NCI-H526 treated with DMSO at 0.1 percent for 48 hours (cell line): ENCODE data around the gene ZNF445.
"Not testable (repeated sequence)": the region's sequence is repeated elsewhere in the genome, so short reads cannot be mapped to it uniquely, and the experiment has no call there.

Experiments used
- DNase-seq: peaks from one replicate; lab custom pipeline; 2025; lab: John Stamatoyannopoulos, UW

The ZNF445 gene

DNA sequence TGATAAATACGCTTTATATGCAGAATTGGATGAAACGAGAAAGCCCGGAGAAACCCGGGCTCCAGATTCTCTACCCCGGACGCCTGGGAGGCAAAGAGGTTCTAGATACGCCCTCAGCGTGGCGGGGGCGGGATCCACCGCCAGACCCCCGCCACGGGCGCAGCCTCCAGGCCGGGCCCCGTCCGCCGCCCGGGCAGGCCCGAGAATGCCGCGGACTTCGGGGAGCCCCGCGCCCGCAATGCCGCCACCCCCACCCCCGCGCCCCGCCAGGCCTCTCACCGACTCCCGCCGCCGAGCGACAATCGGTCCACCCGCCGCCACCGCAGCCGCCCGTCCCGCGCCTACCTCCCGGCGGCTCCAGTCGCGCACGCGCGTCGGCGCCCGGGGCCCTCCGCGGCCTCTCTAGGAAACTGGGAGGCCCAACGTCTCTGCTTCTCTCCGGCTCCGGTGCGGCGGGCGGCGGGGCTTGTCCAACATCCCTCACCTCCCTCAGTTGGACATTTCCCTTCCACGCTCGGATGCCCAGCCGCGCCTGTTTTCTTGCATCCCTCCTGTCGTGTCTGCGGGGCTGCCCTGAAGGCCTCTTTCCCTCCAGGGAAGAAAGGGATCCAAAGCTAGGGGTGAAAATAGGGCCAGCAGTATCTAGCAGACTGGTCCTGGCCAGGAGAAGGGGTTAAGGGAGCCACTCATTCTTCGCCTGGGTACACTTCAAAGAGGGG lies at the start of gene ZNF445:
Gene ZNF445, minus strand, starts transcription at position 359 of the 719 bp plus-strand sequence. CDS start 22,121 bp downstream, outside the sequence.
- peak; percentile 54 for DNase-seq

DNA sequence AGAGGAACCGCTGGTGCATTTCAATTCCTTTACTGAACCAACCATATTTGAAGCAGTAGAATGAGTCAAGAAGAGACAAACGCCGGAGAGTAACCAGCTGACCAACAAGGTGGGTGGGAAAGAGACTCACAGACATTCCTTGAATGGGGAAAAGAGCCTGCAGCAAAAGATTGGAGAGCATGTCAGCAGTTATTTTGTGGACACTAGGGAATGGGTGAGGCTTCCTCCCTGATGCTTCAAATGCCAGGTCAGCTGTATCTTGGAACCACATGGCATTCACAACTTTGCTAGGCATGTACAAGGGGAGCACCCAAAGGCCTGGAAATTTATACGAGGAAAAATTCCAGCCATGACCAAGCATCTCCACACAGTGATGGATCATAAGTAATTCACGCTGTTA lies 47.6 kb upstream of the ZNF445 start:
- DNase-seq, result no peak

DNA sequence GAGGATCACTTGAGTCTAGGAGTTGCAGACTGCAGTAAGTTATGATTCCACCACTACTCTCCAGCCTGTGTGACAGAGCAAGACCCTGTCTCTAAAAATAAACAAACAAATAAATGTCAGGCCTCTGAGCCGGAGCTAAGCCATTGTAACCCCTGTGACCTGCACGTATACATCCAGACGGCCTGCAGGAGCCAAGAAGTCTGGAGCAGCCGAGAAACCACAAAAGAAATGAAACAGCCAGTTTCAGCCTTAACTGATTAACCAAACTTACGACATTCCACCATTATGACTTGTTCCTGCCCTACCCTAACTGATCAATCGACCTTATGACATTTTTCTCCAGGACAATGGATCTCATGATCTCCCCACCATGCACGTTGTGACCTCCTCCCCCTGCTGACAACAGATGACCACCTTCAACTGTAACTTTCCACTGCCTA lies 45.0 kb upstream of the ZNF445 start:
- no peak for DNase-seq

DNA sequence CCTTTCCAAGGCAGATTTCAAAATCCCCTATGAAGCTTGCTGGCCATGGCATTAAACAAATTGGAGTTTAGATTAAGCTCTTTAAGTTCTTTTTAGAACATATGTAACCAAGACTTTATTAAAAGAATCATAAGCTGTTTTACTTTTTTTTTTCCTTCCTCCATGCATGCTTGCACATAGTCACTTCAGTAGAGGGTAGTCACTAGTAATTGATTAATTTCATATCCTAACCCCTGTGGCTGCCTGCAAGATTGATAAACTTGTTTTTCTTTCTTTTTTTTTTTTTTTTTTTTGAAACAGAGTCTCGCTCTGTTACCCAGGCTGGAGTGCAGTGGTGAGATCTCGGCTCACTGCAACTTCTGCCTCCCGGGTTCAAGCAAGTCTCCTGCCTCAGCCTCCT lies 44.3 kb upstream of the ZNF445 start:
- DNase-seq, result no peak

DNA sequence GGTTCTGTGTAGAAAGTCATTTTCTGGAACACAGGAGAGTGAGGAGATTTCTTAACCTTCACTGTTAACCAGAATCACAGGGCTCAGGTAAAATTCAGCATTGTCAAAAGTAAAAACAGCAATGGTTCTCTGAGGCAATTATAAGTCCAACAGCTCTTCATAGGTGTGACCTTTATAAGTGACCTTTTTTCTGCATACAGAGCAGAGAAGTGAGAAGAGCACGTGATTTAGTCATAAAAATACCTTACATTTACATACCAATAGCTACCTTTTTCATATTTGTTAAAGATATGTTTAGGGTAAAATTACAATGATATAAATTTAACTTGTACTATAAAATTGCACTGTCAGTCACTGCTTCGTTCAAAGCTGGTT lies 41.3 kb upstream of the ZNF445 start:
- no peak for DNase-seq

DNA sequence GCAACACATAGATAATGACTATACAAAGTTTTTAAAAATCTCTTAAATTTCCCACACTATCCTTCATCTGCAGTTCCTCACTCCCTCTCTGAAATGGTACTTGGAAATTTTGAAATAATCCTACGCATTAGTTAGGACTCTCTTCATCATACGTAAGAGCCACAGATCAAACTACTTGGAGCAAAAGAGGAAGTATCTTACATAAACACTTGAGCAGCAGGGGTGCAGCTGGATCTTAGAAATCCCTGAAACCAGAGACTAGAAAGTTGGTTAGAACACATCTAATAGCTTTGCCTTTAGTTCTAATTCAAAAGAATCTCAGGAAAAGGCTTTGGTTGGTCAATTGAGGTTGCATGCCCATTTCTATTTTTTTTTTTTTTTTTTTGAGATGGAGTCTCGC lies 38.8 kb upstream of the ZNF445 start:
- DNase-seq, result no peak

DNA sequence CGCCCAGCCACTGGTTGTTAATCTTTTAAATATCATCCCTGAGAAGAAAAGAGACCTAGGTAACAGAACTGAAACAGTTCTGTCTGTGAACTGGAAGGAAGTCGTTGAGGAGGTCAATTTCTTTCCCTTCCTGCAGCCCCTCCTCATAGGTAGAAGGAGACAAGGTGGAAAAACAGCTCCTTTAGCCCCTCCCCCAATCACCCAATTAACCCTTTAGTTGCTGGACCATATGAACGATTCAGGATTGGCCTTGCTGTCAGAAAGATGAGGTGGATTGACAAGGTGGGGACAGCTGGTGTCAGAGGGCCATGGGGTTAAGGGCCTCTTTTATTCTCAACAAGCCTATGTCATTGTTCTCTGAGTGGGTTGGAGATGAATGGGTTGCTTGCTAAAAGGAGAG lies 36.0 kb upstream of the ZNF445 start:
- no peak for DNase-seq

DNA sequence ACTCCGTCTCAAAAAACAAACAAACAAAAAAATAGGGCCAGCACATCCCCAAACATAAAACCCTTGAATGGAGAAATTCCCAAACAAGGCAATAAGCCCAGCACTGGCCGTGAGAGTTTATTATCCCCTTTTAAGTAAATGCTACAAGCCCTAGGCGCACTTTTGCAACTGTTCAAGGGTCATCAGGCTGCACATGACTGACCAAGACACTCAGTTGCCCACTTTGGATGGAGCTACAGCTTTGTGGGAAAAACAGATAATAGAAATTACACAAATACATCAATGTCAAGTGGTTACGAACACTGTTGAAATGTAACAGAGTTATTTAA lies 33.7 kb upstream of the ZNF445 start:
- DNase-seq, result no peak

DNA sequence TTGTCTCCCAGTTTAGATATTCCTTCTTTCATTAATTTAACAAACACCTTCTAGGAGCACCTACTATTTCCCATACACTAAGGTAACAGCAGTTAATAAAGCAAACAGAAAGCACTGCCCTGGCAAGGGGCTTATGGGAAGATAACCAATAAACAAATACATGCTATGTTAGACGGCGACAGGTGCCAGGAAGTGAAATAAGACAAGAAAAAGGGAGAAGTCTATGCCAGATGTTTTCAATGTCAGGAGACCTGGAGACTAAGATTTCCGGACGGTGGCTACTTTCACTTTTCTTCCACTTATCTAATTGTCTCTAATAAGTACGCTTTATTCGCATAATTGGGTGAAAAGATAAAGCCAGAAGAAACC lies 32.5 kb upstream of the ZNF445 start:
- peak; percentile 4 for DNase-seq

DNA sequence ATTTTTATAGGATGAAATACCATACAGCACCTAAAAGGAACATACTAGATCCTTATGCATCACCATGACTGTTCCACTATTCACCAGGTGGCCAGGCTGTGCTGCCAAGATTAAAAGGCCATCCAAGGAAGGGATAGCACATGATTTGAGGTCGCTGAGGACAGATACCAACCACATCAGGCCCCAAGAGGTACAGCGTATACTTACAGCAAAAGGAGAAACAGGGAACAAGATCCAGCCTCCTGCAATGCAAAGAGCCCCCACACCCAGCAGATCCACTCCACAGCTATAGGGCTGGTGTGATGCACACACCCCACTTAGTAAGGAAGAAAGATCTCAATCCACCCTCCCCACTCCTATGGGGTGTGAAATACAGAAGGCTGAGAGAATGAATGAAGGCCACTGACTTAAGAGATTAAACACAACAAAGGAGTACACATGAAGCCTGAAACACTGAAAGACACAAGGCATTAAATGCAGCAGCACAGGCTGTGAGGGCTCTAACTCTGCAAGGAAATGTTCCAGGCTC lies 32.0 kb upstream of the ZNF445 start:
- DNase-seq, result no peak

DNA sequence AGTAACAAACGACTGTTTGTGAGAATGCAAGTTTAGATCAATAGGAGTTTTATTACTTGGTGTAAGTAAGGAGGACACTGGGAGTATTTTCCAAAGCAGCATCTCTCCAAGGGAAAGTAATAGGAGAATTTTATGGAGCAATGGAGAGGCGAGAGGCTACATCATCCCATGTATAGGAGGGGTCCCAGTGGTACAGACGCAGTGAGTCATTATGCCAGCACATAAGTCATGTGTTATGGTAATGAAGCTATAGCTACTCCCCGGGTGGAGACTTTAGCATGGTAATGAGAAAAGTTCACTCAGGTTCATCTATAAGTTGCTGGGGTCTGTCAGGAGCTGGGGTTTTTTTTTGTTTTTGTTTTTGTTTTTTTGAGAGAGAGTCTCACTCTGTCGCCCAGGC lies 29.5 kb upstream of the ZNF445 start:
- no peak for DNase-seq

DNA sequence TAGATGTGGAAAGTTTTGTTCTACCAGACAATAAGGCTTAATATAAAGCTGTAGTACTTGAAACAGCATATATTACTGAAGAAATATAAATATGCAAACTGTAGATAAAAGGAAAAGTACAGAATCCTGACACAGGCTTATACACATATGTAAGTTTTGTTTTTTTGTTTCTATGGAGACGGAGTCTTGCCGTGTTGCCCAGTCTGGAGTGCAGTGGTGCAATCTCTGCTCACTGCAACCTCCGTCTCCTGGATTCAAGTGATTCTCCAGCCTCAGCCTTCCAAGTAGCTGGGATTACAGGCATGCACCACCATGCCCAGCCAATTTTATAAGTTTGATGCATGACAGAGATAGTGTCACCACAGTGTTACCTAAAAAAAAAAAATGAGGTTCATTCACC lies 29.1 kb upstream of the ZNF445 start:
- DNase-seq, result no peak

DNA sequence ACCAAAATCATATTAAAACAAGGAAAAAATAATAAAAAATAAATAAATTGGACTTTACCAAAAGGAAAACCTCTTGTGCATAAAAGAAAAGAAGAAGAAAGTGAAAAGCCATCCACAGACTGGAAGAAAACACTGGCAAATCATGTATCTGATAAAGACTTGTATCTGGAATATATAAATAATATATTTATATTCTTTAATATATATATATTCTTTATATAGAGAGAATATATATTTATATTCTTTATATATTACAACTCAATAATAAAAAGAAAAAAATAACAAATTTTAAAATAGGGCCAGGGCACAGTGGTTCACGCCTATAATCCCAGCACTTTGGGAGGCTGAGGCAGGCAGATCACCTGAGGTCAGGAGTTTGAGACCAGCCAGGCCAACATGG lies 27.1 kb upstream of the ZNF445 start:
- no peak for DNase-seq

DNA sequence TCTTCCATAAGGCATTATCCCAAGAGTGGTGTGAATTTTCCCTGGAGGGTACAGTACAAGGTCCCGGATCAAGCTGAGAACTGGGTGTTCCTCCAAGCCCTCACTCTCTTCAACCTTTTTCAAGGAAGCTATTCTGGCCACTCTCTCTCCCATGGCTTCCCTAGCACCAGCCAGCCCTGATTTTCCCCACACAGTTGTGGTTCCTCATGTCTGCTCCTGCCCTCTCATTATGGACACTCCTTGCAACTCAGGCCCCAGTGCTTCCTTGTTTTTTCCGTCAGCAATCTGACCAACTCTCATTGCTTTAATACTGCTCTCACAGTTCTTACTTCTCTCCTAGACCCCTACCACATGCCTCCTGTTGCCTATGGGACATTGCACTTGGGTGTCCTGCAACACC lies 25.7 kb upstream of the ZNF445 start:
- not testable (repeated sequence) for DNase-seq

DNA sequence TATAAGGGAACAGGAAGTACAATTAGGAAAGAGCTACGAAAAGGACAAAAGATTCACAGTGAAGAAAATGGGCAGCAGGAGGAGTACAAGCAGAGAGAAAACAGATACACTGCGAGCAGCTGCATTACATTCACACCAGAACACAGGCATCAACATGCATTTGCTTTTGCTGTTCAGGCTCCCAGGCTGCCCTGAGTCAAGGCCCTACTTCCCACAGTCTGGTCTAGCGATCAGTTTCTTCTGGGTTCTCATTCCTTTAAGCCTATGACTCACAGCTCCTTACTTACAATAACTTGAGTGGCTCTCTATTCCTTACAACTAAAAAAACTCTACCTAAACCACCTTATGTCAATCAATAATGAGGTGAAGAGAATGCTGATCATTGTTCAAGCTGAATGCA lies 24.5 kb upstream of the ZNF445 start:
- DNase-seq, result no peak

DNA sequence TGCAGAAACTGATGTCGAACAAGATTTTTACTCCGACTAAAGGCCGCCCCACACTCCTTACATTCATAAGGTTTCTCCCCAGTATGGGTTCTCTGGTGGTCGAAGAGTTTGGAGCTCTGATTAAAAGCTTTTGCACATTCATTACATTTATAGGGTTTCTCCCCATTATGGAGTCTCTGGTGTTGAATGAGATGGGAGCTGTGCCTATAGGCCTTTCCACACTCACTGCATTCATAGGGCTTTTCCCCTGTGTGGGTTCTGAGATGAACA lies 22.4 kb upstream of the ZNF445 start:
- DNase-seq, result not testable (repeated sequence)

DNA sequence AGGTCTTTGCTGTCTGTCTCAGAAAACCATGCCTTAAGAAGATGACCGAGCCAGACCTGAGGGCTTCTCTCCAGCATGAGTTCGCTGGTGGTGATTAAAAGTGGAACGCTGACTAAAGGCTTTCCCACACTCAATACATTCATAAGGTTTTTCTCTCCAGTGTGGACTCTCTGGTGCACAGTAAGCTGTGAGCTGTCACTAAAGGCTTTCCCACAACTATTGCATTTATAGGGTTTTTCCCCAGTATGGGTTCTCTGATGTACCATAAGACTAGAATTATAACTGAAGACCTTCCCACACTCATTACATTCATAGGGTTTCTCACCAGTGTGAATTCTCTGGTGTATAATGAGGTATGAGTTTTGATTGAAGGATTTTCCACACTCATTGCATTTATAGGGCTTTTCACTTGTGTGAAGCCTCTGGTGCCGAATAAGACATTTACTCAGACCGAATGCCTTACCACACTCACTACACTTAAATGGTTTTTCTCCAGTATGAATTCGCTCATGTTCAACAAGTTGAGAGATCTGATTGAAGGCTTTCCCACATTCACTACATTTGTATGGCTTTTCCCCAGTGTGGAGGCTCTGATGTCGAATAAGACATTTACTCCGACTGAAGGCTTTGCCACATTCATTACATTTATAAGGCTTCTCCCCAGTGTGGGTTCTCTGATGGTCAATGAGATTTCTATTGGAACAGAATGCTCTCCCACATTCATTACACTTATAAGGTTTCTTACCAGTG lies 21.9 kb upstream of the ZNF445 start:
- DNase-seq, result no peak

DNA sequence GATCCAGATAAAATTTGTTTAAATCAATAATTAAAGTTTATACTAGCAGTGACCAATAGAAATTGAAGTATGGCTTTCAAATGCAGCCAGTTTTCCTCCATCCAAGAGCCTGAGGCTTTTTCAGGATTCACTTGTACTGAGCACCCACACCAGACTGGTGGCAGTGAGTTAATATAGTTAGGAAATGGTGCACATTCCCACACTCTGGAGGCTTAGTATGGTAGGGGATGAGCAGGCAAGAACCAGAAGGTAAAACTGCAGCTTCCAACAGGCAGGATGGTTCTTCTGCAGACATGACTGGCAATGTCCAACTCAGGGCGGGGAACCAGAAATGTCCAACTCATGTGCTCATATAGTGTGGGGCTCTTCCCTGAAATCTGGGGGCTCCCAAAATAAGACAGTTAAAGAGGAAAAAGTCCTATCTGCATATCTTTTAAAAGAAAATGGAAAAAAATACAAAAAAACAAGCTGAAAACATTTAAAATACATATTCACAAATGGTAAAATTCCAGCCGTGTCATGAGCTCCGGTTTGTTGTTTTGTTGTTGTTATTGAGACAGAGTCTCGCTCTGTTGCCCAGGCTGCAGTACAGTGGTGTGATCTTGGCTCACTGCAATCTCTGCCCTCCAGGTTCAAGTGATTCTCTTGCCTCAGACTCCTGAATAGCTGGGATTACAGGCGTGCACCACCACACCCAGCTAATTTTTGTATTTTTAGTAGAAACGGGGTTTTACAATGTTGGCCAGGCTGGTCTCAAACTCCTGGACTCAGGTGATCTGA lies 18.4 kb upstream of the ZNF445 start:
- DNase-seq, result no peak

DNA sequence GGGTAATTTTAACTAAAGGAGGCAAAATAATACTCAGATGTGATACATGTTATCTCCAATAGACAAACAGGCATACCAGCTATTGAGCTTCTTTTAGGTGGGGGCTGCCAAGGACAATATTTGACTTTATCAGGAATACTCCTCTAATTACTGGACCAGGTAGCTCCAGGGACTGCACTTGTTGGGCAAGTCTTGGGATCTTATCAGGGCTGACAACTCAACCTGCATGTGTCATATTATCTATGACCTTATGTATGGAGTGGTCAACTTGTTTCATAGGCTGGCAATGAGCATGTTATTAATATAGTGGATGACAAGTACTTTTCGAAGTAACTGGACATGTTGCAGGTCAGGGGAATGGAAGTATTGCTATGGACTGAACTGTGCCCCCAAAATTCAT lies 15.0 kb upstream of the ZNF445 start:
- DNase-seq, result no peak

DNA sequence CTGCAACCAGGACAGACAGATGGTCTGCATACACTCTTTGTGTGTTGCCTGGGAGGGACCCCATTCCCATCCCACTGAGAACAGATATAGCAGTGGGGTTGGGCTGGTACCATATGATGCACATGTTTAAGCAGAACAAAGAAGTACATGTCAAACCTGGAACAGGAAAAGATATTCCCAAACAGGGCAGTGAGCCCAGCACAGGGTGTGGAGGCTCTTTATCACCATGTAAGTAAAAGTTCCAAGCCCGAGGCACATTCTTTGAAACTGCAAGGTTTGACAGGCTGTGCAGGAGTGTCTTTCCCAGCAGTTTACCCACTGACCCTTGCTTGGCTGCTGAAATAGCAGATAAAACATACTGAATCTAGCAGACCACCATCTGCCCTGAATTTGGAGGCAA lies 5.3 kb upstream of the ZNF445 start:
- no peak for DNase-seq

DNA sequence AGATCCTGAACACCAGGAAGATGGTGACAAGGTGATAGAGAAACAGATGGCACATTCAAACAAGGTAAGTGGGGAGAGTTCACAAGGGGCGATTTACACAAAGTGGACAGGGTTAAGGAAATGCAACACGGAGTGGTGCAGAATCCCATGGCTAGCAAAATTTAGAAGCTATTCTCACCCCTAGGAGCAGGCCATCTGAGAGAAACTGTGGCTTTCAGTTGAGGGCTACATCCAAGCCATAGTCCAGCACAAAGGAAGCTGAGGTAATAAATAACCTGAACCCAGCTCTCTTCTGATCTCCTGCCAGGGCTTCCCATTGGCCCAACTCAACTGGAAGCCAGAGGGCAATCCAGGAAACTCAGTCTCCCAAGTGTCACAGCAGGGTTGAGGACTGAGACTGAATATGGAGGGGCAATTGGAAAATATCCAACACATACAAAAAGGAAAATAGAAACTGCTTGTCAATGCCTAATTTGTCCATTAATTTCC lies 1.2 kb upstream of the ZNF445 start:
- no peak for DNase-seq

DNA sequence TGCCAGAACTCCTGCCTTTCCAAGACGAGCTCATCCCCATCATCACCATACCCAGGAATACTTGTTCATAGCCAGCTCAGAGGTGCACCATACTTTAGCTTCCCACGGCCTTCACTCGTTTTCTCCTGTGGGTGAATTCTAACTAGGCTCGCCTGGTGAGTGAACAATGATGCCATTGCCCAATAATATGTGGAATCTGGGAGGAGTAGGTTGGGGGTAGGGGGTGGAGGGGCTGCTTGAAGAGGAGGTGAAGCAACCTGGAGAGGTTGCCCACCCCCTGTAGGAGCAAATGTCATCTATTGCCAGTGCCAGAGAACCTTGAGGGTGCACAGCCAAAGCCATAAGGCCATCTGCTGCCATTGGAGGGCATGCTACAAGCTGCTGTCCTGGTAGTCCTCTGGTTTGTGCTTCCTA lies 592 bp upstream of the ZNF445 start:
- DNase-seq, result no peak

DNA sequence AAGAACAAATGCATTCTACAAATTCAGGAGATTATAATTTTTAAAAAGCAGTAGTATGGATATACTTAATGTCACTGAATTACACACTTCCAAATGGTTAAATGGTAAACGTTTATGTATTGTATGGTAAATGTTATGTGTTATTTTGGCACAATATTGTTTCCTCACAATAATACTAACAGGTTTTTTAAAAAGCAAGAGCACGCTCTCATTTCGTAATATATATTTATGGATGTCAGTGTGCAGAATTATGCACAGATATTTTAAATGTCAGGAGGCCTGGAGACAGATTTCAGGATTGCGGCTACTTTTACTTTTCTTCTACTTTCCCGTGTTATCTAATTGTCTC lies 533 bp downstream of the ZNF445 start:
- no peak for DNase-seq
